ENCODE data around the gene CSRP2. TPM values are rescaled to one million over a fixed set of nuclear protein-coding genes. Genes with fewer than 3 reads are reported as not detected.

CSRP2 gene
- total RNA-seq (10 to 100 TPM in 1 of 4 donors, 1 to 10 TPM in 3; 5.0 to 10.2 (median 6.0) TPM), polyA plus RNA-seq (24.0 TPM)
- long read RNA-seq, donor 1, transcript CSRP2-201 (6 exons, 943 nt), result major isoform, 12 of 13 reads
- long read RNA-seq, donor 1, partial matches to known transcripts, result 0 of 13 reads
- long read RNA-seq, donor 1, other reads (novel, unspliced or antisense), result 1 of 13 reads
- long read RNA-seq, donor 2, partial matches to known transcripts, result 0 of 3 reads
- long read RNA-seq, donor 2, other reads (novel, unspliced or antisense), result 0 of 3 reads
- long read RNA-seq, donor 3, partial matches to known transcripts, result 0 of 4 reads
- long read RNA-seq, donor 3, other reads (novel, unspliced or antisense), result 1 of 4 reads
- long read RNA-seq, donor 4, partial matches to known transcripts, result 0 of 3 reads
- long read RNA-seq, donor 4, other reads (novel, unspliced or antisense), result 0 of 3 reads

DNA sequence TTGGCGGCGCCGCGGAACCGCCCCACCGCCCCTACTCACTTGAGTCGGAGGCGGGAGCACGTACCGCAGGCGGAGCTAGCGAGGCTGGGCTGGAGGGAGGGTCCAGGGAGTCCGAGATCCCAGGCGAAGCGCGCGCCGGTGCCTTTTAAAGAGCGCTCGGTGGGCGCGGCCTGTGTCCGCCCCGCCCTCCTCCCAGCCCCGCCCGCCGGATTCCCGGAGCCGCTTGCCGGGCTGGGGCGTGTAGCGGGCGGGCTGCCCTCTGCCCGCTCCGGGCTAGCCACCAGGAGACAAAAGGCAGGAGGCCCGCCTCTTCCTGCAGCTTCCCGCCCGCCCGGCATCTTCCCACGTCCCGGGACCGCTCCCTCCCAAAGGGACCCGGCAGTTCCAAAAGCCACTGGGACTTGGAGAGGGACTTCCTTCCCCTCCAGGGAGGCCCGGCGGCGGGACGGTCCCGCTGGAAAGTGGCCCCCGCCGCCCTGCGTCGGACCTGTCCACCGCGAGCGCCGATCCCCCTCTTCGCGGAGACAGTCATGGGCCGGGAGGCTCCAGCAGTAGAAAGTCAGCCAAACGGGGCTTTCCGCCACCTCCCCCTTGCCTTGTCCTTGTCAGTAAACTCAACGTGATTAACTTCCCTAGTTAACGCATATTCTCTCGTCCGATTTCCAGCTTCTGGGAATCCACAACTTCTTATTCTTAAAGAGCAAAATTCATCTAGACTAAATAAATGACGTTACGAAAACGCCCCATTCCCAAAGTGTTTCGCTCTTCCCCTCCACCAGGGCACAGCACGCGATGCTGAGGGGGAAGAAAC lies at the start of gene CSRP2:
Gene CSRP2, minus strand, starts transcription at position 121 of the 811 bp plus-strand sequence. CDS start 12,759 bp downstream, outside the sequence.
- Histone ChIP-seq H3K4me1 (ENCODE audit: control insufficient read depth, insufficient read depth, low read length) (peaks cover 4% of the 10 kb centered on the region), H3K27me3 (ENCODE audit: control insufficient read depth, insufficient read depth) (no peaks in the 10 kb centered on the region), H3K4me3 (ENCODE audit: low read length) (peak within 1 kb of the TSS; percentile 54), H3K9me3 (ENCODE audit: control insufficient read depth, low read length) (no peaks in the 10 kb centered on the region), H3K27ac (ENCODE audit: low read length) (peak within 1 kb of the TSS; percentile 71)
- ATAC-seq (peak; percentile 98 to 99), DNase-seq (peak; percentile 90 to 96 (median 95))
- under 1% methylated on average over 71 of the region's 71 CpGs for WGBS
- intact Hi-C loops (cut with DNase I), result no loop called here

DNA sequence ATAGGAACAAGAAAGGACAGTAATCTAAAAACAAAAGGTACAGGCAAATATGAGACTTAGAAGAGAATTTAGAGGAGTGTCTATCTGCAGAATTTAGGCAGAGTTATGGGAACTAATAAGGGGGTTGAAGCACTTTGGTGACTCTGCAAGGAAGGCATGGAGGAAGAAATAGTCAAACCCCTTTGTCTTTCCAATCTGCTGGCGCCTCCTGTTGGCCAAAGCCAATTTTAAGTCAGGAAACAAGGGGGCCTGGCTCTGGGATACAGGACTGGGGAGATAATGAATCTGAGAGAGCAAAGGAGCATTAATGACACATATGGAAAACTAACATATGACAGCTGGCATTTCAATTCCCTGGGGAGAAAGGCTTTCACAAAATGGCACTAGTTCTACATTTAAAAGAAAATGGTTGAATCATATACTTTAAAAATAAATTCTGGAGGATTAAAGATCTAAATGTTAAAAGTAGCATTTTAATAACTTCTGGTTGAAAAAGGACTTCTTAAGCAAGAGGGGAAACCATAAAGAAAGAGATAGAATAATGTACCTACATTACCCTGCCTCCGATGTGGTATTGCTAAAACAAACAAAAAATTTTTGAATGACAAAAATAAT lies 48.5 kb upstream of the CSRP2 start:
- ATAC-seq (no peak), DNase-seq (no peak)
- Histone ChIP-seq H3K4me3 (ENCODE audit: low read length) (no peak overlapping the region), H3K4me1 (ENCODE audit: control insufficient read depth, insufficient read depth, low read length) (no peaks in the 10 kb centered on the region), H3K27ac (ENCODE audit: low read length) (no peak overlapping the region), H3K27me3 (ENCODE audit: control insufficient read depth, insufficient read depth) (no peaks in the 10 kb centered on the region), H3K9me3 (ENCODE audit: control insufficient read depth, low read length) (no peaks in the 10 kb centered on the region)
- WGBS, result 63% methylated on average over 2 of the region's 2 CpGs
- intact Hi-C loops (cut with DNase I), result no loop called here

DNA sequence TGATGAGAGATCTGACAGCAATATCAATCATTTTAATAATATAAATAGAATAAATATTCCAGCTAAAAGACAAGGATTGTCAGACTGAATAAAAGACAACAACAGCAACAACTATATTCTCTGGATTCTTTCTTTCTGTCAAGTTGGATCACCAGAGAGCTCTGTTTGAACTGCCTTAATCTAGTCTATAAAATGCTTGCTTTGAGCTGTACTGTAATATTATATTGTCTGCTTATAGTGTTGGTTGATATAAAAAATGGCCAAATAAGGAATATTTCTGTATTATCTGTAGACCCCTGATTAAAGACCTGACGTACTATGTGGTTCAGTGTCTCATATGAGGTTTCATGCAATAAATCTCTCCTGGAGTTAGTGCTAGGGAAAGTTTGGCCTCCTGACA lies 46.3 kb upstream of the CSRP2 start:
- no peak for DNase-seq
- H3K9me3 ChIP-seq (ENCODE audit: control insufficient read depth, low read length), result no peaks in the 10 kb centered on the region
- no peak for ATAC-seq
- intact Hi-C loops (cut with DNase I), result no loop called here
- H3K27me3 ChIP-seq (ENCODE audit: control insufficient read depth, insufficient read depth), result no peaks in the 10 kb centered on the region
- H3K27ac ChIP-seq (ENCODE audit: low read length), result no peak overlapping the region
- H3K4me3 ChIP-seq (ENCODE audit: low read length), result no peak overlapping the region
- 85% methylated on average over 1 of the region's 1 CpG for WGBS
- H3K4me1 ChIP-seq (ENCODE audit: control insufficient read depth, insufficient read depth, low read length), result no peaks in the 10 kb centered on the region

DNA sequence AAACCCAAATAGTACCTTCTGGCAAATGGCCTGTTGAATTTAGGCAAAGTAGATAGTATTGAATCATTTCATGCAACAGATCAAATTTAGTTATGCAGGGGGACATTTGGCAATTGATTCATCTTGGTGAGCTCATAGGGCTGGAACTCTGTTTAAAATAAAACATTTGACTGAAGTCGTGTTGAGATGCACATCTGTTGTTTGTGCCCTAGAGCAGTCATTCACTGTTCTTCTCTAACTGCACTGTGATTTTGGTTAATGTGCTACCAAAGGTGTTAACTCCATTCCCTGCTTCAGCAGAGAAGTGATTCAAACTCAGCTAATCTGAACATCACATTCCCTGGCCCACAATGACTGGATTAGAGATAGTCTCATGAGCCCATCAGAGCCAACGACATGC lies 44.0 kb upstream of the CSRP2 start:
- Histone ChIP-seq H3K4me3 (ENCODE audit: low read length) (no peak overlapping the region), H3K4me1 (ENCODE audit: control insufficient read depth, insufficient read depth, low read length) (no peaks in the 10 kb centered on the region), H3K27ac (ENCODE audit: low read length) (no peak overlapping the region), H3K9me3 (ENCODE audit: control insufficient read depth, low read length) (no peaks in the 10 kb centered on the region), H3K27me3 (ENCODE audit: control insufficient read depth, insufficient read depth) (no peaks in the 10 kb centered on the region)
- intact Hi-C loops (cut with DNase I), result no loop called here
- no peak for ATAC-seq
- DNase-seq, result no peak
- WGBS, result 70% methylated on average over 2 of the region's 2 CpGs

DNA sequence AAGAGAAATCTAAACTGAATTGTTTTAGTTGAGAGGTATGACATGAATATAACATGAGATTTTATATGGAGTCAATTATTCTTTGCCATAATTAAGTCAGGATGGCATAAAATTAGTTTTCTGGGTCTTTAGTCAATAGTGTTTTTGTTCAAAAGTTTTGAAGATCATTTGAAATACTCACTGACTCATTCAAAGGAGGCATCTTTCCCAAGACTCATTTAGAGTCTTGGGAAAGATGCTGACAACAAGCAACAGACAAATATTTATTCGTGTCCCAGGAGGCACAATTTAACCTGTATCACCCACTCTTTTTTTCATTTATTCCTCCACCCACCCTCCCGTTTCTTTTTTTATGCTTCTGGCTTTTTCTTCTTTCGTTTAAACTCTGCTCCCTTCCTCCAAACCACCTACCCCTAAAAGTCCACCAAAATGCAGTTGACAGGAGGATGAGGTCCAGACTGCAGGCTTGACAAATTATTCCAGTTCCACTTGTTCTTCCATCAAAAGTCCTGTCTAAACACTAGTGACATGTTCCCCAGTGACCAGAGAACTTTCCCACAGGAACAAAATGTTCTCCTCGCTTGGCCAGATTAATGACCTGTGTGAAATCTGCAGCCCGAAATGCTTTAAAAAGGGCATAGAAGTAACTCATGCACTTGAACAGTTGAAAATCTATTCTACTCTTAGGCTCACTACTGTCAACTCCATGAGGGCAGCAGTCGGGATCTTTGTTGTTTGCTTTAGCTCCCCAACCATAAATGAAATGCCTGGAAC lies 43.3 kb upstream of the CSRP2 start:
- no peaks in the 10 kb centered on the region for H3K4me1 ChIP-seq (ENCODE audit: control insufficient read depth, insufficient read depth, low read length)
- 76% methylated on average over 6 of the region's 6 CpGs for WGBS
- ATAC-seq (no peak), DNase-seq (no peak)
- no peak overlapping the region for H3K27ac ChIP-seq (ENCODE audit: low read length)
- H3K27me3 ChIP-seq (ENCODE audit: control insufficient read depth, insufficient read depth), result no peaks in the 10 kb centered on the region
- intact Hi-C loops (cut with DNase I), result no loop called here
- no peaks in the 10 kb centered on the region for H3K9me3 ChIP-seq (ENCODE audit: control insufficient read depth, low read length)
- H3K4me3 ChIP-seq (ENCODE audit: low read length), result no peak overlapping the region

DNA sequence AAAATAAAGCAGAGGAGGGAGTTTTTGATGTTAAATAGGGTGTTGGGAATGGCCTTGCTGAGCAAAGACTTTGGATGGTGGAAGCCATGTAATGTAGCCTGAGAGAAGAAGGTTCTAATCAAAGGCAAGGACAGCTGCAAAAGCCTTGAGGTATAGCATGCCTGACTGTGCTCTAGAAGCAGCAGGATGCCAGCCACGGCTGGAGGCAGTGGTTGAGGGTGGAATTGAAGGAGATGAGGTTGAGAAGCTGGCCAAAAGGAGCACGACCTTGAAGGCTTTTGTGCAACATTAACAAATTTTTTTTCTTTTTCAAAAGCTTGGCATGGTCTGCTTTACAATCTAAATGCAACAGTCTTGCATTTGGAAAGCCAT lies 42.3 kb upstream of the CSRP2 start:
- Histone ChIP-seq H3K4me1 (ENCODE audit: control insufficient read depth, insufficient read depth, low read length) (no peaks in the 10 kb centered on the region), H3K4me3 (ENCODE audit: low read length) (no peak overlapping the region), H3K27ac (ENCODE audit: low read length) (no peak overlapping the region), H3K27me3 (ENCODE audit: control insufficient read depth, insufficient read depth) (no peaks in the 10 kb centered on the region), H3K9me3 (ENCODE audit: control insufficient read depth, low read length) (no peaks in the 10 kb centered on the region)
- DNase-seq, result no peak
- 64% methylated on average over 2 of the region's 2 CpGs for WGBS
- intact Hi-C loops (cut with DNase I), result no loop called here
- ATAC-seq, result no peak

DNA sequence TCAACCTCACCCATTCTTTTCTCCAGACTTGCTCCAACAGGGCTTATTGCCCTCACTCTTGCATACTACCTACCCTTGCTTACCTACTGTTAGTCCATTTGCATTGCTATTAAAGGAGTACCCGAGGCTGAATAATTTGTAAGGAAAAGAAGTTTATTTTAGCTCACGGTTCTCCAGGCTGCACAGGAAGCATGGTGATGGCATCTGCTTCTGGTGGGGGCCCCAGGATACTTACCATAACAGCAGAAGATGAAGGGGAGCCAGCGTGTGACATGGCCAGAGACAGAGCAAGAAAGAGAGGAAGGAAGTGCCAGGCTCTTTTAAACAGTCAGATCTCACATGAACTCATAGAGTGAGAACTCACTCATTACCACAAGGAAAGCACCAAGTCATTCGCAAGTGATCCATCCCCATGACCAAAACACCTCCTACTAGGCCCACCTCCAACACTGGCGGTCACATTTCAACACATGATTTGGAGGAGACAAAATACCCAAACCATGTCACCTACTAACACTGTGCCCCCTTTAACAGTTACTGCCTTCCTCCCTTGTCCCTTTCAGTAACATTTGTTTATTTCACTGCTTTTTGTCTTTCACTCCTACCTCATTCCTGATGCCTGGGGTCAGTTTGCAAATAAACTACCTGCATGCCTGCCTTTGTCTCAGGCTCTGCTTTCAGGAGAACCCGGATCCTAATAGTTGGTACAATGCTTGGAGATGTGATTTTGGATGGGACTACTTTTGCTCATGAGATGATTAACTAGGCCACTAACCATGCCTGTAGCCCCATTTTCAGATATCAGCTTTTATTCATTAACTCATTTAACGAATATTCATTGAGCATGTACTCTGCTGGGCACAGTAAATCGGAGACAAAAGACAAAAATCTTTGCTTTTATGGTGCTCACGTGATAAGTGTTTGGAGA lies 41.6 kb upstream of the CSRP2 start:
- Histone ChIP-seq H3K4me1 (ENCODE audit: control insufficient read depth, insufficient read depth, low read length) (no peaks in the 10 kb centered on the region), H3K27ac (ENCODE audit: low read length) (no peak overlapping the region), H3K9me3 (ENCODE audit: control insufficient read depth, low read length) (no peaks in the 10 kb centered on the region), H3K4me3 (ENCODE audit: low read length) (no peak overlapping the region), H3K27me3 (ENCODE audit: control insufficient read depth, insufficient read depth) (no peaks in the 10 kb centered on the region)
- no peak for ATAC-seq
- WGBS, result 74% methylated on average over 9 of the region's 9 CpGs
- intact Hi-C loops (cut with DNase I), result no loop called here
- DNase-seq, result no peak

DNA sequence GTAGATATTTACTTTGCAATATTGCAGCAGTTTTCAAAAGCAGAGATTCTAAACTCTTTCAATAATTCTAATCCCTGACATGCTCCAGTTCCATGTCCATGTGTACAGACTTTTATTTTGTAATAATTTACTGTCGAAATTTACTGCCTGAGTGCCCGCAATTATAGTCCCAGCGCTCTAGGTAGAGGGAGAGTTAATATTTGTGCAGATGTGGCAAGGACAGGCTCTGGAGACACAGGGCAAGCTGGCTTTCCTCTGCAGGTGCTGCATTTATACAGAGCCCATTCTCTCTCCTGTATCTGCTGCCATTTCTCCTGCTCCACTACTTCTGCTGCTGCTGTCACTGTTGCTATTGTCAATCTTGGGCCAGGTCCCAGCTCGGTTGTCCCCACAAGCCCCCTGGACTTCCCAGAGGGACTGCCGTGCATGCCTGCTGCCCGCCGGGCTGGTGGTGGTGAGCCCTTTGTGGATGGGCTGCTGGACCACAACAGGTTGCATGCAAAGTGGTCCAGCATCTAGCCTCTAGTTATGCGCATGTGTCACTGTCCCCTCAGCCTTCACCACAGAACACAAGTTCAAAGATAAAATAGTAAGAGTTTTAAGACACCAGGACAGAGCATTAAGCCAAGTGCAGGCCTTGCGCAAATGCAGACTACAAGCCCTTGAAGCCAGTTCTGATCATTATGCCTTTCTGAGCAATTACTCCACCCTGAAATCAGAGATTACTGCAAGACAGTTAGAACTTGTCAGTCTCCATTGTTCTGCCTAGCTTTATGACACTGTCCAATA lies 40.8 kb upstream of the CSRP2 start:
- H3K27ac ChIP-seq (ENCODE audit: low read length), result no peak overlapping the region
- no peak for ATAC-seq
- intact Hi-C loops (cut with DNase I), result no loop called here

DNA sequence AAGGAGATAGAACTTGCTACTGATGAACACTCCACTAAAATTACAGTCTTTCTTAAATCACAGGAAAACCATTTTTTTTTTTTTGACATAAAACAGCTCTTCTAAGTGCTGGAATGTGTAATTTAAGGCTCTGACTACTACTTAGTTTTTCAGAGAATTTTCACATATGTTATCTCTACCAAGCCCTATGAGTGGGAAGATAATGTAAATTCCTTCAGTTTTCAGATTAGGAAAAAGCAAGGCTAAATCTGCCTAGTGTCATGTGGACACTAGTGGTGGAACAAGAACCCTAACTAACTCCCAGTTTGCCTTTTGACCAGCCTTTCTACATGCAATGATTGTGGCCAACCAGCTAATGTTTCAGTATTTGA lies 37.3 kb upstream of the CSRP2 start:
- Histone ChIP-seq H3K27ac (ENCODE audit: low read length) (no peak overlapping the region), H3K27me3 (ENCODE audit: control insufficient read depth, insufficient read depth) (no peaks in the 10 kb centered on the region), H3K9me3 (ENCODE audit: control insufficient read depth, low read length) (no peaks in the 10 kb centered on the region), H3K4me3 (ENCODE audit: low read length) (no peak overlapping the region), H3K4me1 (ENCODE audit: control insufficient read depth, insufficient read depth, low read length) (no peaks in the 10 kb centered on the region)
- intact Hi-C loops (cut with DNase I), result no loop called here
- DNase-seq, result no peak
- no peak for ATAC-seq

More for the DNA sequence above, 40.8 kb upstream of the CSRP2 start:
- 86% methylated on average over 9 of the region's 9 CpGs for WGBS
- H3K4me3 ChIP-seq (ENCODE audit: low read length), result no peak overlapping the region
- H3K4me1 ChIP-seq (ENCODE audit: control insufficient read depth, insufficient read depth, low read length), result no peaks in the 10 kb centered on the region
- H3K27me3 ChIP-seq (ENCODE audit: control insufficient read depth, insufficient read depth), result no peaks in the 10 kb centered on the region
- DNase-seq, result no peak
- no peaks in the 10 kb centered on the region for H3K9me3 ChIP-seq (ENCODE audit: control insufficient read depth, low read length)

All from right cardiac atrium (tissue), 5 donors.